HG03432 (cell line): ENCODE data around the gene GPHN.

Experiments
- ATAC-seq: cut with Tn5 transposase; IDR thresholded peaks from one replicate; pipeline ENCODE4 v1.9.1; 2021; ENCODE audit warnings: mild to moderate bottlenecking, moderate library complexity; ENCODE audit not compliant: unreplicated experiment

The GPHN gene

GRCh38 chr14:66596241-66596985 is 88.5 kb downstream of the GPHN start:
- ATAC-seq = no peak

GRCh38 chr14:66600416-66600815 is 92.5 kb downstream of the GPHN start:
- ATAC-seq = no peak

GRCh38 chr14:66601932-66602578 is 94.1 kb downstream of the GPHN start:
- ATAC-seq = peak; percentile 44

- no peak for ATAC-seq
These were observed 96.0 kb downstream of the GPHN start for GRCh38 chr14:66603945-66604344.

- ATAC-seq = no peak
These were observed 98.9 kb downstream of the GPHN start for GRCh38 chr14:66606826-66607225.

GRCh38 chr14:66610154-66610563 is 102.2 kb downstream of the GPHN start:
- no peak for ATAC-seq

- ATAC-seq = no peak
These were observed 105.4 kb downstream of the GPHN start for GRCh38 chr14:66613344-66613743.

- ATAC-seq = no peak
These were observed 112.0 kb downstream of the GPHN start for GRCh38 chr14:66619952-66620351.

- ATAC-seq = no peak
These were observed 115.9 kb downstream of the GPHN start for GRCh38 chr14:66623838-66624237.

- ATAC-seq = peak; percentile 75
These were observed 116.5 kb downstream of the GPHN start for GRCh38 chr14:66624336-66624937.

- ATAC-seq = no peak
These were observed 120.7 kb downstream of the GPHN start for GRCh38 chr14:66628636-66629035.

- ATAC-seq = no peak
These were observed 121.6 kb downstream of the GPHN start for GRCh38 chr14:66629499-66629898.

GRCh38 chr14:66634876-66635275 is 126.9 kb downstream of the GPHN start:
- ATAC-seq = no peak

GRCh38 chr14:66635435-66635834 is 127.5 kb downstream of the GPHN start:
- no peak for ATAC-seq

- ATAC-seq = no peak
These were observed 128.3 kb downstream of the GPHN start for GRCh38 chr14:66636240-66636639.

- no peak for ATAC-seq
These were observed 130.7 kb downstream of the GPHN start for GRCh38 chr14:66638689-66639088.

GRCh38 chr14:66641861-66642635 is 134.1 kb downstream of the GPHN start:
- ATAC-seq = no peak

GRCh38 chr14:66643344-66643743 is 135.4 kb downstream of the GPHN start:
- no peak for ATAC-seq

- no peak for ATAC-seq
These were observed 137.8 kb downstream of the GPHN start for GRCh38 chr14:66645716-66646115.

GRCh38 chr14:66649498-66649897 is 141.6 kb downstream of the GPHN start:
- ATAC-seq = peak; percentile 77

GRCh38 chr14:66650491-66650911 is 142.6 kb downstream of the GPHN start:
- ATAC-seq = peak; percentile 71
